NCI-H748 (cell line): Measurements from ENCODE around the gene PRR4.
A peak's percentile ranks its signal among the peaks of the same experiment; 100 is the strongest.

Experiments
- DNase-seq: peaks from one replicate; lab custom pipeline; 2025; ENCODE audit not compliant: unreplicated experiment; lab: John Stamatoyannopoulos, UW

Gene PRR4

DNA sequence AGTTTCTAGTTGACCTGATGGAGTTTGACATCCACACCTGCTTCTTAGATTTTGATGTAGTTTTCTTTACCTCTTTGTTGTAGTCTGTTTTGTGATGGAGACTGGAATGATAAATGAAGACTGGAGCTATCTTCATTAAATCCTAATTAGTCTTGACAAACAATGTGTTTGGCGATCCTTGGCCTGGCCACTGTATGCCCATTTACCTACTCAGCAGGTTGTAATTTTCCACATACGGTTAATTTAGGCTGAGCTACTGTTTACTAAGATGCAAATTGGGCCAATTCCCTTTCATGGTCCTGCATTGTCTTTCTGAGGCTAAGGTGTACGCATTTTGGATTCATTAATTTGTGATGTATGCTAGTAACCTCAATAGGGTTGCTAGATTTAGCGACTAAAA, 46.7 kb downstream of the PRR4 start, which contains the start of gene TAS2R7:
Gene TAS2R7 (minus strand): TSS at position 41 of the 400 bp plus-strand sequence. CDS start 57 bp downstream, outside the sequence.
- DNase-seq, result peak; percentile 60

DNA sequence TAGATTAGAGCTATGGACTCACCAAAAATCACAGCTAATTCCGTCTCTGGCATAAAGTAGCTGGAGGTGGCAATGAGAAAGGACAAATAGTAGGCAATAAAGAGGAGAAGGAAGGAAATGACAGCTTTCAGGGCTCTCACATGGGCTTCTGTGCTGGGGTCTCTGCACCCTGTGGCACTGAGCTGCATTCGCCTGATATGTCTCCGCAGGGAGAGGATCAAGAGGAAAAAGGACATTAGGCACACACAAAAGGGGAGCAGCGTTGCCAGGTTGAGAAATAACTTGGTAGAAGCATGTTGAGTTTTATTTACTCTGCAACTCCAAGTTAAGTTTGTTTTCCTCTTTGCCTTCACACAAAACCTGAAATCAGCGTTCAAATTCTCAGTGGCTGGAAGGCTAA, 47.5 kb downstream of the PRR4 start:
- no peak for DNase-seq
